NCI-H2196 (cell line): ENCODE data around the gene LRIG3.
A peak's percentile ranks its signal among the peaks of the same experiment; 100 is the strongest.
"Not testable (repeated sequence)": the region's sequence is repeated elsewhere in the genome, so short reads cannot be mapped to it uniquely, and the experiment has no call there.

ENCODE experiments used
- DNase-seq: peaks from one replicate; lab custom pipeline; 2025; ENCODE audit not compliant: unreplicated experiment; lab: John Stamatoyannopoulos, UW

The LRIG3 gene

DNA sequence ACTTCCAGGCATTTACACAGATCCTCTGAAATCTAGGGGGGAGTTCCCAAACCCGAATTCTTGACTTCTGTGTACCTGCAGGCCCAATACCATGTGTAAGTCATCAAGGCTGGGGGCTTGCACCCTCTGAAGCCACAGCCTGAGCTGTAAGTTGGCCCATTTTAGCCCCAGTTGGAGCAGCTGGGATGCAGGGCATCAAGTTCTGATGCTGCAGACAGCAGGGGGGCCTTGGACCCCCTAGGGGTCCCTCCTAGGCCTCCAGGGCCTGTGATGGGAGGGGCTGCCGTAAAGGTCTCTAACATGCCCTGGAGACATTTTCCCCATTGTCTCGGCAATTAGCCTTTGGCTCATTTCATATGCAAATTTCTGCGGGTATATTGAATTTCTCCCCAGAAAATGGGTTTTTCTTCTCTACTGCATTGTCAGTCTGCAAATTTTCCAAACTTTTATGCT, 59.5 kb downstream of the LRIG3 start:
- DNase-seq, result no peak

DNA sequence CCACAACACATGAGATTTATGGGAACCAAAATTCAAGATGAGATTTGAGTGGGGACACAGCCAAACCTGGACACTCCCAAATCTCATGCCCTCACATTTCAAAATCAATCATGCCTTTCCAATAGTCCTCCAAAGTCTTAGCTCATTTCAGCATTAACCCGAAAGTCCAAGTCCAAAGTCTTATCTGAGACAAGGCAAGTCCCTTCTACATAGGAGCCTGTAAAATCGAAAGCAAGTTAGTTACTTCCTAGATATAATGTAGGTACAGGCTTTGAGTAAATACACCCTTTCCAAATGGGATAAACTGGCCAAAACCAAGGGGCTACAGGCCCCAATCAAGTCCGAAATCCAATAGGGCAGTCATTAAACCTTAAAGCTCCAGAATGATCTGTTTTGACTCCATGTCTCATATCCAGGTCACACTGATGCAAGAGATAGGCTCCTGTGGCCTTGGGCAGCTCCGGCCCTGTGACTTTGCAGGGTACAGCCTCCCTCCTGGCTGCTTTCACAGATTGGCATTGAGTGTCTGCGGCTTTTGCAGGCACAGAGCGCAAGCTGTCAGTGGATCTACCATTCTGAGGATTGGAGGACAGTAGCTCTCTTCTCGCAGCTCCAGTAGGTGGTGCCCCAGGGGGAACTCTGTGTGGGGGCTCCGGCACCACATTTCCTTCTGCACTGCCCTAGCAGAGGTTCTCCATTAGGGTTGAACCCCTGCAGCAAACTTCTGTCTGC, 60.1 kb downstream of the LRIG3 start:
- DNase-seq, result no peak

DNA sequence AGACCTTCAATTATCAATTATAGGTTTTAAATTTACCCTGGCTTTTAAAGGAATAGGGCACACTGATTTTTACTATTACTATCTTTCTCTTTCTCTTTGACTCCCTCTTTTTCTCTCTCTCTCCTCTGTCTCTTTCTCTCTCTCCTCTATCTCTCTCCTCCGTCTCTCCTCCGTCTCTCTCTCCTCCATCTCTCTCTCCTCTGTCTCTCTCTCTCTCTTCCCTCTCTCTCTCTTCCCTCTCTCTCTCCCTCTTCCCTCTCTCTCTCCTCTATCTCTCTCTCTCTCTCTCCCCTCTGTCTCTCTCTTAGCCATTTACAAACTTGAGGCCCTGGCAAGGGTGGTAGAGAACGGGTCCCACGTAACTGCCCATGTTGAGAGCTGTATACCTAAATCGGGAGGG, 62.3 kb downstream of the LRIG3 start:
- DNase-seq, result no peak

DNA sequence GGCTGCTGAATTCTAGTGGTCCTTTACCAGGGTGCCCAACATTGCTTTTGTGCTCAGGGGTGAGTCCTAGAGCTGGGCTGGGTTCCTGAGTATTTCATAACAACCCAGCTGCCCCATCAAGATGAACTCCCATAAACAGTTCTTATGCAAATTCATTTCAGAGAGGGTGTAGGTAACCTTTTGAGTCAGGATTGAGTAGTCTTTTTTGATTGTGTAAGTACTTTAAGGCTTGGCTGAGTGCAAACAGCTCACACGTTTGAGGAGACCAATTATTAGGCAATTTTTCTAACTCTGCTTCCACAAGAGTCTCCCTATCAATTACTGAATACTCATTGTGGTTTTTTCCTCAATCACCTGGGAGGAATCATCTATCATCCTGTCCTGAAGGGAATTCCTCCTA, 63.1 kb downstream of the LRIG3 start:
- DNase-seq, result not testable (repeated sequence)

DNA sequence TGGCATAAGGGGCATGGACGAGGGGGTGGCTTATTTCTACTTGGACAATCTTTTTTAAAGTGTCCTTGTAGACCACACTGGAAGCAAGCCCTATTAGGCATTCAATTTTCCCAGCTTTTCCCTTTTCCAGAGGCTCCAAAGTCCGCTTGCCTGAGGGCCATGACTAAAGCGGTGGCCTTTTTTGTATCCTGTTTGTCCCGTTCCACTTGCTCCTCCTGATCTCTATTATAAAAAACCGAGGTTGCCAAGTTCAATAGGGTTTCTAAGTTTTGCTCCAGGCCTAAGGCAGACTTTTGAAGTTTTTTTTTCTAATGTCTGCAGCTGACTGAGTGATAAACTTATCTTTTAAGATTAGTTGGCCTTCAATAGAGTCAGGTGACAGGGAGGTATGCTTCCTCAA, 64.7 kb downstream of the LRIG3 start:
- DNase-seq, result not testable (repeated sequence)

DNA sequence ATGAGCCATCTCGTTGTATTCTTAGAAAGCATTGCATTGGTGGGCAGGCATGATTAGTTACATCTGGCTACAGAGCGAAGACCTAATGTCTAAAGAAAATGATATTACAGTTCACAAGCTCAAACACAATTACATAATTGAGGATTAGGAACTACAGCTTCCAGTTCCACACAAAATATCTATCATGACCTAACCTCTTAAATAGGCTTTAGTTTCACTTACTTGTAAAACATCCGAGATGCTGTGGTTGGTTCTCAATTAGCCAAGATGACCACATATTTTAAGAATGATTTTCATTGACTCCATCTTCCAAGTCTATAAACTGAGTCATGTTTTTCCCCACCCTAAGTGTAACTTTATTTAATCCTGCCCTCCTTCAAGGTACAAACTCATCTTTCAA, 69.5 kb downstream of the LRIG3 start:
- DNase-seq, result no peak

DNA sequence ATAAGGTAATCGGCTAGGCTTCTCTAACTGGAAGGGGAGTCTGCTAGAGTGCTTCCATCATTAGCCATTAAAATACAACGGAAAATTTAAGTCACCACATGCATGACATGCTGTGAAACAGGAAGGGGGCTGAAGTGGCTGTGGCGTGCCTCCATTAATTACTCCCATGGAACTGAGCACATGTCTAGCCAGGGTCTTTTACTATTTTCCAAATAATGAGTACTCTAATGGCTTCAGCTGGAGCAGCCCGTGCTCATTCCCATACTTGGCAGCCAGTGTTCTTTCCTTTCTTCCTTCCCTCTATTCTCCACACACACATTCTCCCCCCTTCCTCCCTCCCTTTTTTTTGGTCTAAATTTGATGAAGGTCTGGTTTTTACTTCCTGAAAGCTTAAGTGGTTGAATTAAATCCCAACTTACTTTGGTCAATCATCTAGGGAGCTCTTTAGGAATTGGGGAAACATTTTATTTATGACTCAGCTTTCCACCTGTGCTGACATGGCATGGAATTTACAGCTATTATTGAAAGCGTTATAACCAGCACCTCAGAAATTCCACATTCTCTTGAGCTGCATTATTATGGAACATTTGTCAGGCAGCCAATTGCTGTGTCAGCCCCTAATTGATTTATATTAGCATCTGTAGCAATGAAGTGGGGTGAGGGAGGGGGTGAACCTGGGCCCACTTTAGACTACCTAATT, 72.3 kb downstream of the LRIG3 start:
- no peak for DNase-seq

DNA sequence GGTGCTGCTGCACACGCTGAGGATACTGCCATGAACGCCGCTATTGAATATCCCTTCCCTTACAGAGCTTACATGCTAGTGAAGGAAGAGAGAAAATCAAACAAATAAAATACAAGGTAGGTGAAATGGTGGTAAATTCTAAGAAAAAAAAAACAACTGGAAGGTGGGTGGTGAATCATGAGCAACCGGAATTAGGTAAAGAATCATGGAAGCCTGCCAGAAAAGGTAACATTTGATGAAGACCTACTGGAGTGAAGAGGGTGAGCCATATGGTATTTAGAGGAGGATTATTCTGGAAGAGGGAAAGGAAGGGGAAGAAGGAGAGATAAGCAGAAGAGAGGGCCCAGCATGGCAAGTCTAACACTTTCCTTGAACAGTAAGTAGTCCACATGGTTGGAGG, 76.1 kb downstream of the LRIG3 start:
- DNase-seq, result no peak

DNA sequence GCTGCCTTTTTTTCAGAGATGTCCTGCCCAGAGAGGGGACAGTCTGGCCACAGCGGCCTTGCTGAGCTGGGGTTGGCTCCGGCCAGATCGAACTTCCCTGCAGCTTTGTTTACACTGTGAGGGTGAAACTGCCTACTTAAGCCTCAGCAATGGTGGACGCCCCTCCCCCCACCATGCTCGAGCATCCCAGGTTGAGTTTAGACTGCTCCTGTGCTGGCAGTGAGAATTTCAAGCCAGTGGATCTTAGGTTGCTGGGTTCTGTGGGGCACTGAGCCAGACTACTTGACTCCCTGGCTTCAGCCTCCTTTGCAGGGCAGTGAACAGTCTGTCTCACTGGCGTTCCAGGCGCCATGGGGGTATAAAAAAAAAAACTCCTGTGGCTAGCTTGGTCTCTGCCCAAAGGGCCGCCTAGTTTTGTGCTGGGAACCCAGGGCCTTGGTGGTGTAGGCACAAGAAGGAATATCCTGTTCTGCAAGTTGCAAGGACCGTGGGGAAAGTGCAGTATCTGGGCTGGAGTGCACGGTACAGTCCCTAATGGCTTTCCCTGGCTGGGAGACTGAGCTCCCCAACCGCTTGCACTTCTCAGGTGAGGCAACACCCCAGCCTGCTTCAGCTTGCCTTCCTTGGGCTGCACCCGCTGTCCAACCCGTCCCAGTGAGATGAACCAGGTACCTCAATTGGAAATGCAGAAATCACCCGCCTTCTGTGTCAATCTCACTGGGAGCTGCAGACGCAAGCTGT, 79.1 kb downstream of the LRIG3 start:
- DNase-seq, result no peak

DNA sequence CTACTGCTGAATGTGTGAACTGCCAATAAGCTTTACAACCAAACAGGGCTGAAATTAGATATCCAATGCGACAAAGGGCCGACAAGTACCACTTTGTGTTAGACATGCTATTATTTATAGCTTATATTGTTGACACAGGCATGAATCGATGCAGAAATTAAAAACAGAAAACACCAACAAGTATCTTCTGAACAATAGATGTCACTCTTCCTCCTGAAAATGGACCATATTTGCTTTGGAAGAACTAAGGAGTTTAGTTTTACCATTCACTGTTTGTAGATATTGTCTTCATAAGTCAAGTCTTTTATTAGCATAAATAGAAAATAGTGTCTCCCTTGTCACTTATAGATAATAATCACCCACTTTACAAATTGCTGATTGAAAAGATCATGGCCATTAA, 86.5 kb downstream of the LRIG3 start:
- DNase-seq, result peak; percentile 39

DNA sequence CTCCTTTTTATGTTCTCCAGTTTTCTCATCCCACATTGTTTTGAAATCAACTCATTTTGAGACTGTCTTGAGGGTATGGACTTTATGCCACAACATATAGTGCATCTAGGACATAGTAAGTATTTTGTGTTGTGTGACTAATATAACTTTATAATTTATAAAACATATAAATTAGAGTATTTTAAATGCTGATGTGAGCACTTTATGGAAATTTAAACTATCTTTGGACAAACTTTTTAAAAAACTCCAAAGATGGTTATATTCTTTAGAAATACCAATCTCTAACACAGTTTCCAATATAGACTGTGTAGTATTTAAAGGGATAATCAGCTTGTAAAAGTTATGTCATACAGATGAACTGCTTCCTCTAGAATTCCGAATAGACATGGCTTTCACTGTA, 87.4 kb downstream of the LRIG3 start:
- no peak for DNase-seq
